H1 (cell line): Measurements from ENCODE around the gene DLG1. TPM values are rescaled to one million over a fixed set of nuclear protein-coding genes. Genes with fewer than 3 reads are reported as not detected.

Source experiments
- CTCF ChIA-PET: fragments of 300-600 bp; sonication (Branson Sonifier 250); formaldehyde crosslinking; loops from one replicate; lab custom pipeline; 2021; ENCODE audit not compliant: partially characterized antibody; lab: Charles Lee
- POLR2A ChIA-PET: fragments of 300-600 bp; sonication (Branson Sonifier 250); formaldehyde crosslinking; loops from one replicate; lab custom pipeline; 2021; ENCODE audit warnings: inconsistent platforms; ENCODE audit not compliant: partially characterized antibody; lab: Charles Lee
- DNase-seq, 2 experiments: peaks; one replicate each; pipeline versions ENCODE4 v3.0.0 to v3.0.0-alpha.2; 2010 to 2022; ENCODE audit warnings: low spot score in 2 of 2, low read depth in 1 of 2, mixed read lengths in 1 of 2
- FAIRE-seq: peaks from 2 replicates; lab custom pipeline; 2011; peaks lifted over from hg19 to GRCh38; lab: Jason Lieb, UNC
- H2AFZ ChIP-seq: 2 replicates; pipeline ENCODE4 v1.8.1; 2012; ENCODE audit warnings: low read length, inconsistent platforms
- H2AK5ac ChIP-seq: 2 replicates; pipeline ENCODE4 v1.6.1; 2013; ENCODE audit warnings: low read depth, low read length
- H2BK120ac ChIP-seq: replicated peaks from 2 replicates; pipeline ENCODE3; 2013; ENCODE audit warnings: low read depth, low read length, inconsistent platforms
- H2BK12ac ChIP-seq: 2 replicates; pipeline ENCODE4 v1.6.1; 2013; ENCODE audit warnings: low read depth, low read length
- H2BK15ac ChIP-seq: 2 replicates; pipeline ENCODE4 v1.6.1; 2013; ENCODE audit warnings: low read length
- H2BK20ac ChIP-seq: 2 replicates; pipeline ENCODE4 v1.6.1; 2013; ENCODE audit warnings: low read length
- H2BK5ac ChIP-seq: 2 replicates; pipeline ENCODE4 v1.6.1; 2013; ENCODE audit warnings: low read depth, low read length
- H3K14ac ChIP-seq: 2 replicates; pipeline ENCODE4 v1.6.1; 2013; ENCODE audit warnings: inconsistent platforms; ENCODE audit not compliant: insufficient read length
- H3K18ac ChIP-seq: 2 replicates; pipeline ENCODE4 v1.6.1; 2013; ENCODE audit warnings: low read length; ENCODE audit errors: extremely low read depth
- H3K23ac ChIP-seq: 2 replicates; pipeline ENCODE4 v1.6.1; 2013; ENCODE audit warnings: inconsistent platforms; ENCODE audit not compliant: insufficient read length
- H3K23me2 ChIP-seq: 2 replicates; pipeline ENCODE4 v1.6.1; 2013; ENCODE audit warnings: low read depth, low read length
- H3K27ac ChIP-seq: 2 replicates; pipeline ENCODE4 v1.6.1; 2011; ENCODE audit warnings: low read depth, low read length, inconsistent platforms
- H3K27me3 ChIP-seq, 4 experiments: replicated peaks in 1 of 4; 1 replicate in 1 of 4; 2 replicates in 3 of 4; pipeline versions ENCODE4 v1.6.1 to v1.8.1; 2011 to 2013; ENCODE audit warnings: low read length in 3 of 4, mild to moderate bottlenecking in 3 of 4, inconsistent platforms in 2 of 4, mixed read lengths in 2 of 4, moderate library complexity in 1 of 4; ENCODE audit not compliant: control insufficient read depth in 3 of 4, insufficient read depth in 3 of 4; ENCODE audit errors: extremely low read depth in 1 of 4
- H3K36me3 ChIP-seq, 4 experiments: 2 replicates each; pipeline versions ENCODE4 v1.6.1 to v1.8.1; 2011 to 2013; ENCODE audit warnings: mild to moderate bottlenecking in 4 of 4, low read length in 3 of 4, moderate library complexity in 2 of 4, control low read depth in 1 of 4, inconsistent platforms in 1 of 4; ENCODE audit not compliant: insufficient read depth in 4 of 4, control insufficient read depth in 2 of 4
- H3K4ac ChIP-seq: replicated peaks from 2 replicates; pipeline ENCODE3; 2013; ENCODE audit warnings: low read length, low read depth, mixed read lengths, inconsistent platforms; ENCODE audit not compliant: insufficient read length
- H3K4me1 ChIP-seq, 4 experiments: replicated peaks in 1 of 4; 1 replicate in 1 of 4; 2 replicates in 3 of 4; pipeline versions ENCODE4 v1.6.1 to v1.8.1; 2011 to 2013; ENCODE audit warnings: low read length in 3 of 4, inconsistent platforms in 2 of 4, mixed read lengths in 1 of 4; ENCODE audit not compliant: insufficient read depth in 4 of 4, control insufficient read depth in 3 of 4
- H3K4me2 ChIP-seq, 2 experiments: 2 replicates each; pipeline versions ENCODE4 v1.6.1 to v1.8.1; 2011 to 2013; ENCODE audit warnings: low read depth in 2 of 2, low read length in 2 of 2, control low read depth in 1 of 2, inconsistent platforms in 1 of 2, mild to moderate bottlenecking in 1 of 2; ENCODE audit not compliant: insufficient read depth in 1 of 2
- H3K4me3 ChIP-seq, 4 experiments: fragments of 200-600, 300-600 bp in 1 of 4; sonication (generic), shearing (Covaris generic), sonication (Bioruptor Twin) in 1 of 4; 2 replicates each; pipeline versions ENCODE4 v1.5.1 to v1.8.1; 2011 to 2016; ENCODE audit warnings: low read length in 4 of 4, low read depth in 3 of 4, control low read depth in 2 of 4, inconsistent platforms in 2 of 4, mild to moderate bottlenecking in 2 of 4, mixed read lengths in 1 of 4, moderate library complexity in 1 of 4; ENCODE audit not compliant: insufficient read depth in 2 of 4; ENCODE audit errors: extremely low read depth in 1 of 4
- H3K56ac ChIP-seq: replicated peaks from 2 replicates; pipeline ENCODE3; 2013; ENCODE audit warnings: low read depth, mild to moderate bottlenecking, mixed read lengths, low read length, inconsistent platforms; ENCODE audit not compliant: insufficient read length
- H3K79me1 ChIP-seq: 2 replicates; pipeline ENCODE4 v1.6.1; 2013; ENCODE audit warnings: low read depth, low read length, control low read depth
- H3K79me2 ChIP-seq, 2 experiments: 2 replicates each; pipeline versions ENCODE4 v1.6.1 to v1.8.1; 2012 to 2013; ENCODE audit warnings: low read length in 2 of 2, mild to moderate bottlenecking in 2 of 2, inconsistent platforms in 1 of 2; ENCODE audit not compliant: insufficient read depth in 2 of 2, control insufficient read depth in 1 of 2
- H3K9ac ChIP-seq, 4 experiments: replicated peaks in 1 of 4; 1 replicate in 1 of 4; 2 replicates in 3 of 4; pipeline versions ENCODE4 v1.6.1 to v1.8.1; 2011 to 2013; ENCODE audit warnings: low read depth in 3 of 4, low read length in 3 of 4, control low read depth in 2 of 4, mild to moderate bottlenecking in 2 of 4, moderate library complexity in 2 of 4, inconsistent platforms in 1 of 4; ENCODE audit errors: extremely low read depth in 1 of 4
- H3K9me3 ChIP-seq, 2 experiments: 2 replicates each; pipeline versions ENCODE4 v1.6.1 to v1.8.1; 2012 to 2013; ENCODE audit warnings: mild to moderate bottlenecking in 2 of 2, moderate library complexity in 2 of 2, control low read depth in 1 of 2, inconsistent platforms in 1 of 2, low read depth in 1 of 2, low read length in 1 of 2, mixed read lengths in 1 of 2; ENCODE audit not compliant: insufficient read depth in 2 of 2
- H4K20me1 ChIP-seq, 2 experiments: replicated peaks in 1 of 2; 2 replicates each; pipeline versions ENCODE3 to v1.8.1; 2011 to 2013; ENCODE audit warnings: inconsistent platforms in 2 of 2, low read length in 2 of 2, mild to moderate bottlenecking in 1 of 2; ENCODE audit not compliant: insufficient read depth in 2 of 2, control insufficient read depth in 1 of 2
- H4K5ac ChIP-seq: 2 replicates; pipeline ENCODE4 v1.6.1; 2013; ENCODE audit warnings: low read length, low read depth, mixed read lengths, inconsistent platforms; ENCODE audit not compliant: insufficient read length
- H4K8ac ChIP-seq: 2 replicates; pipeline ENCODE4 v1.8.0; 2013; ENCODE audit warnings: mild to moderate bottlenecking, moderate library complexity, low read length, inconsistent platforms; ENCODE audit not compliant: insufficient read depth; ENCODE audit errors: extremely low read depth
- H4K91ac ChIP-seq: replicated peaks from 2 replicates; pipeline ENCODE3; 2013; ENCODE audit warnings: low read length, mixed read lengths, inconsistent platforms; ENCODE audit not compliant: insufficient read length
- CEBPB ChIP-seq: IDR thresholded peaks from 2 replicates; pipeline ENCODE4 v1.6.1; 2012; ENCODE audit warnings: low read depth, low read length
- E2F6 ChIP-seq: IDR thresholded peaks from 2 replicates; pipeline ENCODE4 v1.6.1; 2012; ENCODE audit warnings: inconsistent platforms
- EGR1 ChIP-seq: IDR thresholded peaks from 2 replicates; pipeline ENCODE4 v1.6.1; 2011; ENCODE audit warnings: low read depth, low read length, borderline replicate concordance
- HDAC6 ChIP-seq: IDR thresholded peaks from one replicate; pipeline ENCODE4 v1.7.1; 2012; ENCODE audit warnings: low read depth, mild to moderate bottlenecking, inconsistent platforms, low read length, moderate library complexity
- KDM1A ChIP-seq: fragments of 200-600, 300-600 bp; sonication (generic); IDR thresholded peaks from 2 replicates; pipeline ENCODE4 v1.7.1; 2016; ENCODE audit warnings: mild to moderate bottlenecking, low read length, borderline replicate concordance
- PHF8 ChIP-seq: fragments of 200-600 bp; sonication (generic); conservative IDR thresholded peaks from 2 replicates; pipeline ENCODE4 v1.7.1; 2012; ENCODE audit warnings: low read depth, mild to moderate bottlenecking, inconsistent platforms, low read length, moderate library complexity
- POLR2A ChIP-seq, 2 experiments: IDR thresholded peaks; 1 replicate in 1 of 2; 2 replicates in 1 of 2; pipeline ENCODE4 v1.6.1; 2011; ENCODE audit warnings: low read depth in 2 of 2, low read length in 2 of 2, mild to moderate bottlenecking in 2 of 2; ENCODE audit errors: control extremely low read depth in 1 of 2
- SIN3A ChIP-seq, 2 experiments: IDR thresholded peaks in 1 of 2; conservative IDR thresholded peaks in 1 of 2; 2 replicates each; pipeline ENCODE4 v1.6.1; 2011 to 2012; ENCODE audit warnings: low read length in 2 of 2, improper control_type of control experiment in 1 of 2, low read depth in 1 of 2, mild to moderate bottlenecking in 1 of 2
- SP4 ChIP-seq: IDR thresholded peaks from 2 replicates; pipeline ENCODE4 v1.6.1; 2012; ENCODE audit warnings: low read length, inconsistent platforms
- WGBS, 2 experiments: shearing (Covaris generic) in 1 of 2; methylation state at CpG; one replicate each; pipeline versions ENCODE4 v1.1.6 to v1.1.7; 2013 to 2015; ENCODE audit warnings: low lambda C conversion rate in 2 of 2, mixed read lengths in 2 of 2, inconsistent platforms in 1 of 2, low coverage in 1 of 2, missing lambda C conversion rate in 1 of 2; ENCODE audit not compliant: insufficient replicate concordance in 2 of 2, insufficient coverage in 1 of 2, insufficient read length in 1 of 2; ENCODE audit errors: extremely low coverage in 1 of 2, missing lambda C conversion rate in 1 of 2; 5-methylcytosine and 5-hydroxymethylcytosine counted together
- polyA plus RNA-seq, 7 experiments: library from polyadenylated mRNA; depleted of rRNA in 3 of 7; stranded (reverse) in 5 of 7; unstranded in 2 of 7; fragments of >200 nt in 5 of 7; fragments of 200-250 nt in 2 of 7; gene quantifications; 1 replicate in 5 of 7; 2 replicates in 1 of 7; 4 replicates in 1 of 7; pipeline versions ENCODE4 v1.2.1 to v1.2.3, GENCODE V29; 2011 to 2013; ENCODE audit warnings: missing spikeins in 2 of 7, mixed read lengths in 2 of 7
- total RNA-seq: library from RNA; stranded (reverse); fragmentation: NEBNext Ultra II Directional; extraction: Animal tissue kit (Norgen Biotek cat#: 25700); gene quantifications from 2 replicates; pipeline ENCODE4 v1.2.1, GENCODE V29; 2021

DLG1 gene
- total and polyA plus RNA-seq, 2 of the 8 experiments (the other 6 are each of a cell fraction or from before 2014, with no cell fraction given), result 13.4 to 78.8 TPM

- POLR2A ChIA-PET, result interaction anchor here (1.1 kb wide), 1 partner anchor 10 kb away, joined by 3 read pairs; no protein-coding TSS in a partner anchor
- Histone ChIP-seq H3K4ac (no peak overlapping the region), H3K23ac (no peak overlapping the region), H3K56ac (no peak overlapping the region), H3K79me2 (peaks cover 13 to 86% of the 10 kb centered on the region in 2 experiments), H4K20me1 (peaks cover 3 to 10% of the 10 kb centered on the region in 2 experiments), H2AFZ (no peak overlapping the region), H3K9me3 (no peaks in the 10 kb centered on the region), H3K4me3 (no peak overlapping the region), H3K14ac (no peak overlapping the region), H3K36me3 (peaks cover 0 to 12% (median 2%) of the 10 kb centered on the region in 4 experiments; a peak in 2 of 8 replicates), H4K8ac (no peak overlapping the region), H3K4me2 (no peak overlapping the region), H3K23me2 (no peaks in the 10 kb centered on the region), H2BK120ac (no peak overlapping the region), H2BK5ac (no peak overlapping the region), H3K4me1 (peaks cover 3 to 30% (median 14%) of the 10 kb centered on the region in 4 experiments; a peak in 6 of 7 replicates), H3K79me1 (peaks cover 18% of the 10 kb centered on the region), H3K9ac (no peak overlapping the region), H2BK20ac (no peak overlapping the region), H3K18ac (no peak overlapping the region), H2AK5ac (no peak overlapping the region), H3K27me3 (no peaks in the 10 kb centered on the region), H2BK15ac (no peak overlapping the region), H4K91ac (no peak overlapping the region), H3K27ac (no peak overlapping the region), H2BK12ac (no peak overlapping the region), H4K5ac (no peak overlapping the region)
- 80% methylated on average over 1 of the region's 1 CpG; no CpG with 5 or more reads in 1 of the 2 experiments for WGBS, 2 experiments
- FAIRE-seq (no peak), DNase-seq (no peak)
- TF ChIP-seq SP4 (no peak), SIN3A (conservative IDR thresholded peaks at IDR 0.05 in 1 of 2, IDR thresholded peaks at IDR 0.05 in 1 of 2; ENCODE audit: low read depth in 1 of 2, low read length in 2 of 2) (no peak), POLR2A (IDR thresholded peaks at IDR 0.05; ENCODE audit: control extremely low read depth in 1 of 2, low read depth in 2 of 2, low read length in 2 of 2) (no peak), KDM1A (no peak), EGR1 (no peak), E2F6 (no peak), PHF8 (no peak), HDAC6 (no peak), CEBPB (no peak)
- CTCF ChIA-PET, result no interaction called here
Measured at GRCh38 chr3:197239857-197240256, 58.6 kb downstream of the DLG1 start.
